B cell (primary cell): ENCODE results near the gene ABCG2. TPM values are rescaled to one million over a fixed set of nuclear protein-coding genes. Genes with fewer than 3 reads are reported as not detected.

Experiments
- ATAC-seq: fragments of 200-7000 bp; cut with Tn5 transposase; one replicate; pipeline ENCODE4 v1.10.0; 2021; ENCODE audit warnings: low read depth, mild to moderate bottlenecking, moderate number of reproducible peaks, moderate library complexity
- CTCF ChIA-PET: fragments of 350-600 bp; sonication (Branson Sonifier 250); formaldehyde crosslinking; loops from one replicate; lab custom pipeline; 2021; ENCODE audit warnings: antibody characterized with exemption, inconsistent platforms; lab: Charles Lee
- POLR2A ChIA-PET: fragments of 350-600 bp; sonication (Branson Sonifier 250); formaldehyde crosslinking; loops from one replicate; lab custom pipeline; 2021; ENCODE audit warnings: antibody characterized with exemption; lab: Charles Lee
- DNase-seq: peaks from one replicate; pipeline ENCODE4 v3.0.0; 2013
- H2AFZ ChIP-seq: 2 replicates; pipeline ENCODE4 v1.6.1; 2012; ENCODE audit warnings: mild to moderate bottlenecking, low read depth, low read length; ENCODE audit not compliant: insufficient read depth, poor library complexity, severe bottlenecking
- H3K27ac ChIP-seq, 2 donors: 1 replicate in 1 of 2; 2 replicates in 1 of 2; pipeline ENCODE4 v1.5.1; 2012 to 2013; ENCODE audit warnings: low read length in 2 of 2, mild to moderate bottlenecking in 2 of 2, moderate library complexity in 1 of 2
- H3K27me3 ChIP-seq, 4 experiments: fragments of 200-600 bp in 1 of 4; sonication (generic) in 1 of 4; replicated peaks in 1 of 4; 1 replicate in 2 of 4; 2 replicates in 2 of 4; pipeline versions ENCODE4 v1.6.1 to v1.7.0; 2013 to 2016; ENCODE audit warnings: low read length in 3 of 4, mild to moderate bottlenecking in 2 of 4, mixed read lengths in 1 of 4, moderate library complexity in 1 of 4; ENCODE audit not compliant: insufficient read depth in 4 of 4, control insufficient read depth in 3 of 4; ENCODE audit errors: control extremely low read depth in 1 of 4
- H3K36me3 ChIP-seq, 2 experiments: replicated peaks in 1 of 2; 1 replicate in 1 of 2; 2 replicates in 1 of 2; pipeline versions ENCODE4 v1.6.1 to v1.7.1; 2013; ENCODE audit warnings: low read length in 1 of 2; ENCODE audit not compliant: insufficient read depth in 2 of 2, control insufficient read depth in 1 of 2; ENCODE audit errors: control extremely low read depth in 1 of 2, extremely low read depth in 1 of 2
- H3K4me1 ChIP-seq, 2 donors: fragments of 200-600 bp in 1 of 2; sonication (generic) in 1 of 2; 1 replicate in 1 of 2; 2 replicates in 1 of 2; pipeline versions ENCODE4 v1.5.1 to v1.6.1; 2013 to 2017; ENCODE audit warnings: low read length in 2 of 2; ENCODE audit not compliant: control insufficient read depth in 2 of 2, insufficient read depth in 2 of 2
- H3K4me2 ChIP-seq: replicated peaks from 2 replicates; pipeline ENCODE3; 2012; ENCODE audit warnings: mild to moderate bottlenecking, low read depth, low read length; ENCODE audit not compliant: poor library complexity, severe bottlenecking
- H3K4me3 ChIP-seq, 5 experiments: fragments of 200-600 bp in 1 of 5; sonication (generic) in 1 of 5; 1 replicate in 3 of 5; 2 replicates in 2 of 5; pipeline versions ENCODE4 v1.5.1 to v1.7.0; 2011 to 2016; ENCODE audit warnings: low read length in 4 of 5, mild to moderate bottlenecking in 4 of 5, low read depth in 2 of 5, control low read depth in 1 of 5, moderate library complexity in 1 of 5; ENCODE audit not compliant: insufficient read depth in 1 of 5; ENCODE audit errors: control extremely low read depth in 1 of 5, extremely low read depth in 1 of 5
- H3K79me2 ChIP-seq: fragments of 200-600 bp; sonication (generic); one replicate; pipeline ENCODE4 v1.6.0; 2016; ENCODE audit warnings: low read length; ENCODE audit not compliant: control insufficient read depth, insufficient read depth
- H3K9ac ChIP-seq: fragments of 200-600 bp; sonication (generic); 2 replicates; pipeline ENCODE4 v1.6.1; 2017; ENCODE audit warnings: mild to moderate bottlenecking, low read length, moderate library complexity
- H3K9me3 ChIP-seq, 3 donors: one replicate each; pipeline versions ENCODE4 v1.6.1 to v1.7.1; 2013; ENCODE audit warnings: low read length in 2 of 3; ENCODE audit not compliant: control insufficient read depth in 2 of 3, insufficient read depth in 1 of 3; ENCODE audit errors: control extremely low read depth in 1 of 3
- H4K20me1 ChIP-seq: 2 replicates; pipeline ENCODE4 v1.6.0; 2012; ENCODE audit warnings: mild to moderate bottlenecking, low read length; ENCODE audit not compliant: insufficient read depth, control insufficient read depth, poor library complexity, severe bottlenecking
- H3K27ac Mint-ChIP-seq: one replicate; pipeline ENCODE4 v1.8.0; 2021; ENCODE audit warnings: mixed read lengths
- H3K27me3 Mint-ChIP-seq: one replicate; pipeline ENCODE4 v1.8.0; 2021; ENCODE audit warnings: mixed read lengths
- H3K4me1 Mint-ChIP-seq: one replicate; pipeline ENCODE4 v1.8.0; 2021; ENCODE audit warnings: mixed read lengths
- H3K4me3 Mint-ChIP-seq: one replicate; pipeline ENCODE4 v1.8.0; 2021; ENCODE audit warnings: mixed read lengths
- H3K9me3 Mint-ChIP-seq: one replicate; pipeline ENCODE4 v1.8.0; 2022; ENCODE audit warnings: mixed read lengths; ENCODE audit not compliant: insufficient read depth
- CTCF ChIP-seq: fragments of 200-600 bp; IDR thresholded peaks from one replicate; pipeline ENCODE4 v1.8.0; 2022; ENCODE audit warnings: antibody characterized with exemption, mild to moderate bottlenecking
- EZH2 ChIP-seq: IDR thresholded peaks from 2 replicates; pipeline ENCODE4 v1.6.1; 2012; ENCODE audit warnings: borderline replicate concordance, low read depth, mild to moderate bottlenecking, moderate library complexity, low read length; ENCODE audit not compliant: insufficient read depth, poor library complexity, severe bottlenecking
- WGBS: methylation state at CpG from one replicate; pipeline ENCODE4 v1.1.5; 2013; ENCODE audit warnings: missing lambda C conversion rate; ENCODE audit not compliant: insufficient coverage; 5-methylcytosine and 5-hydroxymethylcytosine counted together
- intact Hi-C: fragments of 100-400 bp; cut with micrococcal nuclease; formaldehyde crosslinking; loops from one replicate; pipeline ENCODE4 v1.10.0; 2022
- polyA plus RNA-seq: library from polyadenylated mRNA; depleted of rRNA; stranded (reverse); fragments of >200 nt; gene quantifications from 2 replicates; pipeline ENCODE4 v1.2.3, GENCODE V29; 2012
- total RNA-seq, 2 donors: library from RNA; stranded (reverse); fragments of 120-200 nt in 1 of 2; gene quantifications; 1 replicate in 1 of 2; 2 replicates in 1 of 2; pipeline versions ENCODE4 v1.2.3 to v1.2.4, GENCODE V29; 2013 to 2022

Gene ABCG2
- total and polyA plus RNA-seq, 2 donors (not counting 1 experiment from before 2014, with no cell fraction given), result 0.01 TPM; not detected in 1

DNA sequence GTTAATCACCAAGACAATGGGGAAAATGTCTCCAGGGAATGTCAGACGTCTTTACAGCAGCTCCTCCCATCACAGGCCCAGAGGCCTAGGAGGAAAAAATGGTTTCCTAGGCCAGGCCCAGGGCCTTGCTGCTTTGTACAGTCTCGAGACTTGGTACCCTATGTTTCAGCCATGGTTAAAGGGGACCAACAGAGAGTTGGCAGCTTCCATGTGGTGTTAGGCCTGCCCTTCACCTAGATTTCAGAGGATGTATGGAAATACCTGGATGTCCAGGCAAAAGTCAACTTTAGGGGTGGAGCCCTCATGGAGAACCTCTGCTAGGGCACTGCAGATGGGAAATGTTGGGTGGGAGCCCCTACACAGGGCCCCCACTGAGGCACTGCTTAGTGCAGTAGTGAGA lies 38.5 kb downstream of the ABCG2 start:
- Histone ChIP-seq H3K4me3 (no peak overlapping the region), H3K36me3 (no peaks in the 10 kb centered on the region), H4K20me1 (no peaks in the 10 kb centered on the region), H3K27me3 (no peaks in the 10 kb centered on the region), H3K79me2 (no peaks in the 10 kb centered on the region), H2AFZ (no peak overlapping the region), H3K4me1 (peaks cover 6 to 7% of the 10 kb centered on the region in 2 donors), H3K9ac (no peak overlapping the region), H3K4me2 (no peak overlapping the region), H3K9me3 (peaks cover 2 to 19% (median 13%) of the 10 kb centered on the region in 3 donors), H3K27ac (no peak overlapping the region)
- no peak for DNase-seq
- H3K27ac Mint-ChIP-seq, result no peak overlapping the region
- no peak overlapping the region for H3K4me3 Mint-ChIP-seq
- intact Hi-C loops, result no loop called here
- no peak for ATAC-seq
- H3K27me3 Mint-ChIP-seq, result peaks cover 3% of the 10 kb centered on the region
- peaks cover 14% of the 10 kb centered on the region for H3K9me3 Mint-ChIP-seq
- WGBS, result 80% methylated on average over 1 of the region's 2 CpGs
- POLR2A ChIA-PET, result no interaction called here
- H3K4me1 Mint-ChIP-seq, result peaks cover 5% of the 10 kb centered on the region
- no peak for TF ChIP-seq EZH2
- no peak for TF ChIP-seq CTCF
- CTCF ChIA-PET, result no interaction called here

- Histone ChIP-seq H3K9me3 (peaks cover 0 to 13% (median 10%) of the 10 kb centered on the region in 3 donors), H3K36me3 (no peaks in the 10 kb centered on the region), H3K4me2 (no peak overlapping the region), H2AFZ (no peak overlapping the region), H3K4me1 (peaks cover 6 to 7% of the 10 kb centered on the region in 2 donors), H3K4me3 (no peak overlapping the region), H3K27ac (no peak overlapping the region), H3K79me2 (no peaks in the 10 kb centered on the region), H3K27me3 (no peaks in the 10 kb centered on the region), H3K9ac (no peak overlapping the region), H4K20me1 (no peaks in the 10 kb centered on the region)
- Mint-ChIP-seq H3K4me1 (peaks cover 5% of the 10 kb centered on the region), H3K27me3 (no peaks in the 10 kb centered on the region), H3K27ac (no peak overlapping the region), H3K9me3 (peaks cover 10% of the 10 kb centered on the region), H3K4me3 (no peak overlapping the region)
- POLR2A ChIA-PET, result no interaction called here
- TF ChIP-seq EZH2, result no peak
- TF ChIP-seq CTCF, result no peak
- ATAC-seq, result no peak
- intact Hi-C loops, result no loop called here
- CTCF ChIA-PET, result interaction anchor here (0.8 kb wide), 1 partner anchor 96 kb away, joined by 4 read pairs; no protein-coding TSS in a partner anchor
- no peak for DNase-seq
- 62% methylated on average over 5 of the region's 5 CpGs for WGBS
Measured at GRCh38 chr4:88115587-88115986, 42.9 kb downstream of the ABCG2 start.
